A549 (cell line): ENCODE data around the gene INF2.

Experiments used
- EP300 ChIP-seq, 2 experiments: fragments of >200 bp; sonication (Bioruptor Twin); formaldehyde crosslinking; IDR thresholded peaks; 2 replicates in 1 of 2; 3 replicates in 1 of 2; pipeline ENCODE4 v1.6.1; 2016 to 2017
- HOXB13 ChIP-seq: fragments of 250-450 bp; sonication (Bioruptor Pico); IDR thresholded peaks from 2 replicates; pipeline ENCODE4 v1.5.0; 2020; ENCODE audit warnings: low read depth, mild to moderate bottlenecking, moderate library complexity
- HOXB5 ChIP-seq: fragments of 250-450 bp; sonication (Bioruptor Pico); IDR thresholded peaks from 2 replicates; pipeline ENCODE4 v1.5.0; 2020; ENCODE audit warnings: mild to moderate bottlenecking, moderate library complexity
- RFX5 ChIP-seq: fragments of 450-650 bp; IDR thresholded peaks from 2 replicates; pipeline ENCODE4 v1.7.1; 2014; ENCODE audit warnings: antibody characterized with exemption, mild to moderate bottlenecking, moderate library complexity
- TF ChIP-seq, protein P1 (sequence below): fragments of >200 bp; sonication (Bioruptor Twin); formaldehyde crosslinking; IDR thresholded peaks from 3 replicates; pipeline ENCODE4 v1.5.1; 2016
- TF ChIP-seq, protein P2 (sequence below): IDR thresholded peaks from 2 replicates; pipeline ENCODE4 v1.6.1; 2012
- TF ChIP-seq, protein P3 (sequence below): fragments of 200-600 bp; sonication (generic); IDR thresholded peaks from 2 replicates; pipeline ENCODE4 v1.6.1; 2016; ENCODE audit warnings: antibody characterized with exemption, mild to moderate bottlenecking, moderate library complexity
- TF ChIP-seq, protein P4 (sequence below): IDR thresholded peaks from 2 replicates; pipeline ENCODE4 v1.6.1; 2012
- TF ChIP-seq, protein P5 (sequence below): fragments of 150-350 bp; IDR thresholded peaks from 2 replicates; pipeline ENCODE4 v1.6.1; 2014; ENCODE audit warnings: low read depth, mild to moderate bottlenecking, low read length

DNA sequence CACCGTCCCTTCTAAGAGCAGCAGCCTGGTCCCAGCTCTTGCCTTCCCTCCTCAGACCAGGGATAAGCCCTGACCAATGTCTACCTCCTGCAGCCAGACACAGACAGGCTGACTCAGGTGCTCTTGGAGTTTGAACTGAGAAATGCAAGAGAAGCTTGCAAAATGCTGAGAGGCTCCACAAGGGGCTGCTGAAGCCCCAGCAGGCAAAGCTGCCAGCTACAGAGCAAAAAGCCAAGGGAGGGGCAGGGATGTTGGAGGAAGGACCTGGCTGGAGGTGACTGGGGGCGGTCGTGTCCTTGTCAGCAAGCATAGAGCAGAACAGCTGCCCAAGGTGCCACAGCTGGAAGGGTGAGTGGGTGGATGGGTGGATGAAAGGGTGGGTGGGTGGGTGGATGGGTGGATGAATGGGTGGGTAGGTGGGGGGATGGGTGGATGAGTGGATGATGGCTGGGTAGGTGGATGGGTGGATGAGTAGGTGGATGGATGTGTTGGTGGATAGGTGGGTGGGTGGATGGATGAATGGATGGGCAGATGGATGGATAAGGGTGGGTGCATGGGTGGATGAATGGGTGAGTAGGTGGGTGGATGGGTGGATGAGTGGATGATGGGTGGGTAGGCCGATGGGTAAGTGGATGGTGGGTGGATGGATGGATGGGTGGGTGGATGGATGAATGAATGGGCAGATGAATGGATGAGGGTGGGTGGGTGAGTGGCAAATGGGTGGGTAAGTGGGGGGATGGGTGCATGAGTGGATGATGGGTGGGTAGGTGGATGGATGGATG, 4.0 kb upstream of the INF2 start:
- TF ChIP-seq EP300 (IDR thresholded peaks at IDR 0.05), result no peak
- TF ChIP-seq, protein P1, sequence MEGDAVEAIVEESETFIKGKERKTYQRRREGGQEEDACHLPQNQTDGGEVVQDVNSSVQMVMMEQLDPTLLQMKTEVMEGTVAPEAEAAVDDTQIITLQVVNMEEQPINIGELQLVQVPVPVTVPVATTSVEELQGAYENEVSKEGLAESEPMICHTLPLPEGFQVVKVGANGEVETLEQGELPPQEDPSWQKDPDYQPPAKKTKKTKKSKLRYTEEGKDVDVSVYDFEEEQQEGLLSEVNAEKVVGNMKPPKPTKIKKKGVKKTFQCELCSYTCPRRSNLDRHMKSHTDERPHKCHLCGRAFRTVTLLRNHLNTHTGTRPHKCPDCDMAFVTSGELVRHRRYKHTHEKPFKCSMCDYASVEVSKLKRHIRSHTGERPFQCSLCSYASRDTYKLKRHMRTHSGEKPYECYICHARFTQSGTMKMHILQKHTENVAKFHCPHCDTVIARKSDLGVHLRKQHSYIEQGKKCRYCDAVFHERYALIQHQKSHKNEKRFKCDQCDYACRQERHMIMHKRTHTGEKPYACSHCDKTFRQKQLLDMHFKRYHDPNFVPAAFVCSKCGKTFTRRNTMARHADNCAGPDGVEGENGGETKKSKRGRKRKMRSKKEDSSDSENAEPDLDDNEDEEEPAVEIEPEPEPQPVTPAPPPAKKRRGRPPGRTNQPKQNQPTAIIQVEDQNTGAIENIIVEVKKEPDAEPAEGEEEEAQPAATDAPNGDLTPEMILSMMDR, result no peak
- TF ChIP-seq, protein P2, sequence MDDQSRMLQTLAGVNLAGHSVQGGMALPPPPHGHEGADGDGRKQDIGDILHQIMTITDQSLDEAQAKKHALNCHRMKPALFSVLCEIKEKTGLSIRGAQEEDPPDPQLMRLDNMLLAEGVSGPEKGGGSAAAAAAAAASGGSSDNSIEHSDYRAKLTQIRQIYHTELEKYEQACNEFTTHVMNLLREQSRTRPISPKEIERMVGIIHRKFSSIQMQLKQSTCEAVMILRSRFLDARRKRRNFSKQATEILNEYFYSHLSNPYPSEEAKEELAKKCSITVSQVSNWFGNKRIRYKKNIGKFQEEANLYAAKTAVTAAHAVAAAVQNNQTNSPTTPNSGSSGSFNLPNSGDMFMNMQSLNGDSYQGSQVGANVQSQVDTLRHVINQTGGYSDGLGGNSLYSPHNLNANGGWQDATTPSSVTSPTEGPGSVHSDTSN, result no peak
- TF ChIP-seq, protein P3, sequence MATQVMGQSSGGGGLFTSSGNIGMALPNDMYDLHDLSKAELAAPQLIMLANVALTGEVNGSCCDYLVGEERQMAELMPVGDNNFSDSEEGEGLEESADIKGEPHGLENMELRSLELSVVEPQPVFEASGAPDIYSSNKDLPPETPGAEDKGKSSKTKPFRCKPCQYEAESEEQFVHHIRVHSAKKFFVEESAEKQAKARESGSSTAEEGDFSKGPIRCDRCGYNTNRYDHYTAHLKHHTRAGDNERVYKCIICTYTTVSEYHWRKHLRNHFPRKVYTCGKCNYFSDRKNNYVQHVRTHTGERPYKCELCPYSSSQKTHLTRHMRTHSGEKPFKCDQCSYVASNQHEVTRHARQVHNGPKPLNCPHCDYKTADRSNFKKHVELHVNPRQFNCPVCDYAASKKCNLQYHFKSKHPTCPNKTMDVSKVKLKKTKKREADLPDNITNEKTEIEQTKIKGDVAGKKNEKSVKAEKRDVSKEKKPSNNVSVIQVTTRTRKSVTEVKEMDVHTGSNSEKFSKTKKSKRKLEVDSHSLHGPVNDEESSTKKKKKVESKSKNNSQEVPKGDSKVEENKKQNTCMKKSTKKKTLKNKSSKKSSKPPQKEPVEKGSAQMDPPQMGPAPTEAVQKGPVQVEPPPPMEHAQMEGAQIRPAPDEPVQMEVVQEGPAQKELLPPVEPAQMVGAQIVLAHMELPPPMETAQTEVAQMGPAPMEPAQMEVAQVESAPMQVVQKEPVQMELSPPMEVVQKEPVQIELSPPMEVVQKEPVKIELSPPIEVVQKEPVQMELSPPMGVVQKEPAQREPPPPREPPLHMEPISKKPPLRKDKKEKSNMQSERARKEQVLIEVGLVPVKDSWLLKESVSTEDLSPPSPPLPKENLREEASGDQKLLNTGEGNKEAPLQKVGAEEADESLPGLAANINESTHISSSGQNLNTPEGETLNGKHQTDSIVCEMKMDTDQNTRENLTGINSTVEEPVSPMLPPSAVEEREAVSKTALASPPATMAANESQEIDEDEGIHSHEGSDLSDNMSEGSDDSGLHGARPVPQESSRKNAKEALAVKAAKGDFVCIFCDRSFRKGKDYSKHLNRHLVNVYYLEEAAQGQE, result no peak
- no peak for TF ChIP-seq RFX5
- TF ChIP-seq, protein P4, sequence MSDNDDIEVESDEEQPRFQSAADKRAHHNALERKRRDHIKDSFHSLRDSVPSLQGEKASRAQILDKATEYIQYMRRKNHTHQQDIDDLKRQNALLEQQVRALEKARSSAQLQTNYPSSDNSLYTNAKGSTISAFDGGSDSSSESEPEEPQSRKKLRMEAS, result no peak
- TF ChIP-seq HOXB13 (CRISPR knock-in tag), result no peak
- TF ChIP-seq HOXB5 (CRISPR knock-in tag), result no peak
- TF ChIP-seq, protein P5, sequence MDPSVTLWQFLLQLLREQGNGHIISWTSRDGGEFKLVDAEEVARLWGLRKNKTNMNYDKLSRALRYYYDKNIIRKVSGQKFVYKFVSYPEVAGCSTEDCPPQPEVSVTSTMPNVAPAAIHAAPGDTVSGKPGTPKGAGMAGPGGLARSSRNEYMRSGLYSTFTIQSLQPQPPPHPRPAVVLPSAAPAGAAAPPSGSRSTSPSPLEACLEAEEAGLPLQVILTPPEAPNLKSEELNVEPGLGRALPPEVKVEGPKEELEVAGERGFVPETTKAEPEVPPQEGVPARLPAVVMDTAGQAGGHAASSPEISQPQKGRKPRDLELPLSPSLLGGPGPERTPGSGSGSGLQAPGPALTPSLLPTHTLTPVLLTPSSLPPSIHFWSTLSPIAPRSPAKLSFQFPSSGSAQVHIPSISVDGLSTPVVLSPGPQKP, result no peak
